ENCODE data around the gene PRDM1. TPM values are rescaled to one million over a fixed set of nuclear protein-coding genes. Genes with fewer than 3 reads are reported as not detected.

The PRDM1 gene
- total and polyA plus RNA-seq, 2 donors (not counting 1 experiment from before 2014, with no cell fraction given) = 6.9 to 9.6 TPM

DNA sequence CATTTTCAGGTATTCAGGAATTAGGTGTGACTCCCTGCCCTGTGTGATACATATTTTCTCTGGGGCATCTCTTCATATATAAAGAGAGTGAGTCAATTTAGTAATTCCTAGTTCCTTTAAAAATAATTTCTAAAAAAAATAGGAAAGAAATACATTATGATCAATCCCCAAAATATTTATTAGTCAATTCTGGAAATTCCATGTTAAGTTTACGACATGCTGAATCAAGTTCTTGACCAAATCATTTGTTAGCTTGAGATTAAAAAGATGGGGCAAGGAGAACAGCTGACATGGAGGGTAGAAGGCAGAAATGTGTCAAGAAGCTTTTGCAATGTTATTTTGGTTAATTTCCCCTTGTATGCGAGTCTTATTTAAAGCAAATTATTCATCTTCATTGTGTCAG lies 22.7 kb upstream of the PRDM1 start:
- H3K4me2 ChIP-seq (replicated peaks; ENCODE audit: low read depth, low read length, poor library complexity, severe bottlenecking) = no peak overlapping the region
- WGBS (ENCODE audit: insufficient coverage) = no CpG with 5 or more reads among the region's 2 CpGs
- TF ChIP-seq EZH2 (IDR thresholded peaks at IDR 0.05; ENCODE audit: borderline replicate concordance, insufficient read depth, low read depth, low read length, poor library complexity, severe bottlenecking) = no peak
- TF ChIP-seq, protein P1, sequence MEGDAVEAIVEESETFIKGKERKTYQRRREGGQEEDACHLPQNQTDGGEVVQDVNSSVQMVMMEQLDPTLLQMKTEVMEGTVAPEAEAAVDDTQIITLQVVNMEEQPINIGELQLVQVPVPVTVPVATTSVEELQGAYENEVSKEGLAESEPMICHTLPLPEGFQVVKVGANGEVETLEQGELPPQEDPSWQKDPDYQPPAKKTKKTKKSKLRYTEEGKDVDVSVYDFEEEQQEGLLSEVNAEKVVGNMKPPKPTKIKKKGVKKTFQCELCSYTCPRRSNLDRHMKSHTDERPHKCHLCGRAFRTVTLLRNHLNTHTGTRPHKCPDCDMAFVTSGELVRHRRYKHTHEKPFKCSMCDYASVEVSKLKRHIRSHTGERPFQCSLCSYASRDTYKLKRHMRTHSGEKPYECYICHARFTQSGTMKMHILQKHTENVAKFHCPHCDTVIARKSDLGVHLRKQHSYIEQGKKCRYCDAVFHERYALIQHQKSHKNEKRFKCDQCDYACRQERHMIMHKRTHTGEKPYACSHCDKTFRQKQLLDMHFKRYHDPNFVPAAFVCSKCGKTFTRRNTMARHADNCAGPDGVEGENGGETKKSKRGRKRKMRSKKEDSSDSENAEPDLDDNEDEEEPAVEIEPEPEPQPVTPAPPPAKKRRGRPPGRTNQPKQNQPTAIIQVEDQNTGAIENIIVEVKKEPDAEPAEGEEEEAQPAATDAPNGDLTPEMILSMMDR (IDR thresholded peaks at IDR 0.05) = no peak
- ATAC-seq (ENCODE audit: low read depth) (no peak), DNase-seq (no peak)
- Mint-ChIP-seq H3K9me3 (ENCODE audit: insufficient read depth) (no peaks in the 10 kb centered on the region), H3K27me3 (no peaks in the 10 kb centered on the region), H3K4me1 (no peaks in the 10 kb centered on the region), H3K4me3 (no peak overlapping the region), H3K27ac (no peak overlapping the region)
- no peaks in the 10 kb centered on the region for H3K79me2 ChIP-seq (ENCODE audit: control insufficient read depth, insufficient read depth, low read length)
- no peaks in the 10 kb centered on the region for H3K36me3 ChIP-seq (replicated peaks in 1 of 2; ENCODE audit: control extremely low read depth in 1 of 2, control insufficient read depth in 1 of 2, extremely low read depth in 1 of 2, insufficient read depth in 2 of 2, low read length in 1 of 2)
- H4K20me1 ChIP-seq (ENCODE audit: control insufficient read depth, insufficient read depth, low read length, poor library complexity, severe bottlenecking) = no peaks in the 10 kb centered on the region
- H3K9ac ChIP-seq (ENCODE audit: low read length) = no peak overlapping the region
- no peaks in the 10 kb centered on the region for H3K4me1 ChIP-seq (ENCODE audit: control insufficient read depth in 2 of 2, insufficient read depth in 2 of 2, low read length in 2 of 2)
- intact Hi-C loops (cut with micrococcal nuclease) = no loop called here
- H3K9me3 ChIP-seq (ENCODE audit: control extremely low read depth in 1 of 3, control insufficient read depth in 2 of 3, insufficient read depth in 1 of 3, low read length in 2 of 3) = no peaks in the 10 kb centered on the region
- H3K4me3 ChIP-seq (ENCODE audit: control extremely low read depth in 1 of 5, extremely low read depth in 1 of 5, insufficient read depth in 1 of 5, low read depth in 2 of 5, low read length in 4 of 5) = no peak overlapping the region
- no peak overlapping the region for H3K27ac ChIP-seq (ENCODE audit: low read length in 2 of 2)
- no peak overlapping the region for H2AFZ ChIP-seq (ENCODE audit: insufficient read depth, low read depth, low read length, poor library complexity, severe bottlenecking)
- H3K27me3 ChIP-seq (replicated peaks in 1 of 4; ENCODE audit: control extremely low read depth in 1 of 4, control insufficient read depth in 3 of 4, insufficient read depth in 4 of 4, low read length in 3 of 4) = no peaks in the 10 kb centered on the region
- CTCF ChIA-PET = no interaction called here
- POLR2A ChIA-PET = no interaction called here

GRCh38 chr6:106064142-106064541 lies 22.0 kb upstream of the PRDM1 start:
- H3K4me1 Mint-ChIP-seq = no peaks in the 10 kb centered on the region
- TF ChIP-seq EZH2 (IDR thresholded peaks at IDR 0.05; ENCODE audit: borderline replicate concordance, insufficient read depth, low read depth, low read length, poor library complexity, severe bottlenecking) = no peak
- TF ChIP-seq, protein P1 (IDR thresholded peaks at IDR 0.05) = no peak
- Histone ChIP-seq H3K27ac (ENCODE audit: low read length in 2 of 2) (no peak overlapping the region), H3K4me2 (replicated peaks; ENCODE audit: low read depth, low read length, poor library complexity, severe bottlenecking) (no peak overlapping the region), H3K36me3 (replicated peaks in 1 of 2; ENCODE audit: control extremely low read depth in 1 of 2, control insufficient read depth in 1 of 2, extremely low read depth in 1 of 2, insufficient read depth in 2 of 2, low read length in 1 of 2) (no peaks in the 10 kb centered on the region), H3K9ac (ENCODE audit: low read length) (no peak overlapping the region), H3K9me3 (ENCODE audit: control extremely low read depth in 1 of 3, control insufficient read depth in 2 of 3, insufficient read depth in 1 of 3, low read length in 2 of 3) (no peaks in the 10 kb centered on the region), H3K4me3 (ENCODE audit: control extremely low read depth in 1 of 5, extremely low read depth in 1 of 5, insufficient read depth in 1 of 5, low read depth in 2 of 5, low read length in 4 of 5) (no peak overlapping the region), H3K27me3 (replicated peaks in 1 of 4; ENCODE audit: control extremely low read depth in 1 of 4, control insufficient read depth in 3 of 4, insufficient read depth in 4 of 4, low read length in 3 of 4) (no peaks in the 10 kb centered on the region), H2AFZ (ENCODE audit: insufficient read depth, low read depth, low read length, poor library complexity, severe bottlenecking) (no peak overlapping the region), H3K79me2 (ENCODE audit: control insufficient read depth, insufficient read depth, low read length) (no peaks in the 10 kb centered on the region), H3K4me1 (ENCODE audit: control insufficient read depth in 2 of 2, insufficient read depth in 2 of 2, low read length in 2 of 2) (no peaks in the 10 kb centered on the region), H4K20me1 (ENCODE audit: control insufficient read depth, insufficient read depth, low read length, poor library complexity, severe bottlenecking) (no peaks in the 10 kb centered on the region)
- ChIA-PET CTCF (no interaction called here), POLR2A (no interaction called here)
- 73% methylated on average over 3 of the region's 3 CpGs for WGBS (ENCODE audit: insufficient coverage)
- no peak for ATAC-seq (ENCODE audit: low read depth)
- no peak overlapping the region for H3K27ac Mint-ChIP-seq
- DNase-seq = no peak
- no peak overlapping the region for H3K4me3 Mint-ChIP-seq
- H3K27me3 Mint-ChIP-seq = no peaks in the 10 kb centered on the region
- no peaks in the 10 kb centered on the region for H3K9me3 Mint-ChIP-seq (ENCODE audit: insufficient read depth)
- intact Hi-C loops (cut with micrococcal nuclease) = no loop called here
